KG1 (cell line): ENCODE results near the gene UAP1L1.

ENCODE experiments used
- DNase-seq: peaks from one replicate; lab custom pipeline; 2025; lab: John Stamatoyannopoulos, UW

The UAP1L1 gene

GRCh38 chr9:137075275-137075775, 2.0 kb upstream of the UAP1L1 start:
- DNase-seq = no peak

GRCh38 chr9:137076636-137077009, 694 bp upstream of the UAP1L1 start:
- no peak for DNase-seq

- DNase-seq = peak; percentile 26
Measured at GRCh38 chr9:137077758-137078693, 709 bp downstream of the UAP1L1 start.

DNA sequence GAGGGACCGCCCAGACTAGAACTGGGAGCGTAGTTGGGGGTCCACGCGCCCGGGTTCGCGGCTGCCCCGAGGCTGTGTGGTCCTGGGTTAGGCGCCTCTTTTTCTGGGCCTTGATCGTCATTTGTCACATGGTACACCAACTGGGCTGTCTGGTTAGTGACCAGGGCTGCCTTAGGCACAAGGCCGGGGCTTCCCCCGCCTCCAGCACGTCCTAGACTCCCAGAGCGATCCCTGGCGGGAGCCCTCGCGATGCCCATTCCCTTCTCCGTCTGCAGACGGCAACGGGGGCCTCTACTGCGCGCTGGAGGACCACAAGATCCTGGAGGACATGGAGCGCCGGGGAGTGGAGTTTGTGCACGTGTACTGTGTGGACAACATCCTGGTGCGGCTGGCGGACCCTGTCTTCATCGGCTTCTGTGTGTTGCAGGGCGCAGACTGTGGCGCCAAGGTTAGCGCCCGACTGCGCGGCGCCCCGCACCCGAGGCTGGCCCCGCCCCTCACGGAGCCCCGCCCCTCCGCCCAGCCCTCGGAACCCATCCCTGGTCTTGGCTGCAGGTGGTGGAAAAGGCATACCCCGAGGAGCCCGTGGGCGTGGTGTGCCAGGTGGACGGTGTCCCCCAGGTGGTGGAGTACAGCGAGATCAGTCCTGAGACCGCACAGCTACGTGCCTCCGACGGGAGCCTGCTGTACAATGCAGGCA, 1.5 kb downstream of the UAP1L1 start:
- no peak for DNase-seq

GRCh38 chr9:137079401-137079787, 2.1 kb downstream of the UAP1L1 start:
- DNase-seq = no peak

GRCh38 chr9:137080260-137081122, 3.2 kb downstream of the UAP1L1 start:
- DNase-seq = no peak

DNA sequence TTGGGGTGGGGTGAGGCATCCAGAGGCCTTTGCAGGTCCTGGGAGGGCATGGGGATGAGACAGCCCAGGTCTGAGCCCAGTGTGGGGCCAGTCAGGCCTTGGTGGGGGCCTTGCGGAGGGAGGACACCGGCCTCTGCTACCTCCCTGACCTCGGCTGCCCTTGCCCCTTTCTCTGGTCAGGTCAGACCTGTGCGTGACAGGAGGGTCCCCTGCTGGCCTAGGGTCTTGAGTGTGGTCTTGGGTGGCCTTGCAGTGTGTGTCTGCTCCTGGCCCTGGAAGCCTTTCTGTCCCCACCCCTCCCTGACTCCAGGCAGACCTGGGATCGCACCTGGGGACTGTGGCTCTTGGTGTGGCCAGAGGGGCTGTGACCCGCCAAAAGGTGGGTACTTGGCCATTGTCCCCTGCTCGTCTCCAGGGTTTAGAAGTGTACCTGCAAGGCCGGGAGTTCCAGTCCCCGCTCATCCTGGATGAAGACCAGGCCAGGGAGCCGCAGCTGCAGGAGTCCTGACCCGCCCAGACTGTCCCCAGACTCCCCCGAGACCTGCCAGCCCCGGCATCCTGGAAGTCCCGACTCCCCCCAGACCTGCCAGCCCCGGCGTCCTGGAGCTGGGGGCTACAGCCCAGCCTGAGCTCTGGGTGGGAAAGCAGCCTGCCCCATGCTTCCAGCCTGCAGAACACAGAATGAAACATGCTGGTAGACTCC, 5.1 kb downstream of the UAP1L1 start:
- DNase-seq = no peak

DNA sequence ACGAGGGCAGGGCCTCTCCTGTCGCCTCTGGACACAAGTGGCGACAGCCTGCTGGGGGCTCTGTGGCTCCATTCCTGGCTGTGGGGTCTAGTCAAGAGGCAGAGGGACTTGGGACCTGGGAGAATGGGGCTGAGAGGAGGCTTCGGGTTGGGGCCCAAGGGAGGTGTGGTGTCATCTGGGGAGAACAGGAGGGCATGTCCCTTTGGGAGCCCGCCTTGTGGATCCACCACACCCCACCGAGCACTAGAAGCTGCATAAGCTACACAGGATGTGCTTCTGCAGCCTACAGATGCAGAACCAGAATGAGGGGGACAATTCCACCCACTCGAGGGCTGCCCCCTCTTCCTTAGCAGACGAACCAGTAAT, 5.6 kb downstream of the UAP1L1 start:
- DNase-seq = no peak

DNA sequence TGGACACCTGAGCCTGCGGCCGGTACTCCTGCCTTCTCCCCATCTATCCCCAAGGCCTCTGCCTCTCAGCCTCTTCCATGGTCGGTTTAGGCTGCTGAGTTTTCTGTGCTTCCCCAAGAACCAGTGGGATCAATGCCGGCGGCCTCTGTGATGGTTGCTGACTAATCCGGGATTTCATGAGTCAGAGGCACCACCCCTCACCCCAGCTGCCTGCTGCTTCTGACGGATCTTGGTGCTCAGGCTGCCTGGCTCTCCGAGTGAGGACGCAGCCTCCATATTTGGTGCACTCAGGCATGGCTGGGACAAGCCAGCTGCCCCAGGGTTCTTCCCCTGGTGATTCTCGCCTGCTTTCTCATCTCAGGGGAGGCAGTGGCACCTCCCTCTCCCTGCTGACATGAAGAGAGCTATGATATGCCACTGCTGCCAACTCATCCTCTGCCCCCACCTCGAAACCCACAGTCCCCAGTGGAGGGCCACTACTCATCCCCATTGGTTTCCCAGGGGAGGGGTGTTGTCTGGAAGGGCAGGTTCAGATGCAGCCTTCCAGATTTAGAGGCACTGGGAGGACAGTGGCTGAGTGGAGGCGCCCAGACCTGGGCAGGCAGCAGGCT, 6.2 kb downstream of the UAP1L1 start:
- no peak for DNase-seq

DNA sequence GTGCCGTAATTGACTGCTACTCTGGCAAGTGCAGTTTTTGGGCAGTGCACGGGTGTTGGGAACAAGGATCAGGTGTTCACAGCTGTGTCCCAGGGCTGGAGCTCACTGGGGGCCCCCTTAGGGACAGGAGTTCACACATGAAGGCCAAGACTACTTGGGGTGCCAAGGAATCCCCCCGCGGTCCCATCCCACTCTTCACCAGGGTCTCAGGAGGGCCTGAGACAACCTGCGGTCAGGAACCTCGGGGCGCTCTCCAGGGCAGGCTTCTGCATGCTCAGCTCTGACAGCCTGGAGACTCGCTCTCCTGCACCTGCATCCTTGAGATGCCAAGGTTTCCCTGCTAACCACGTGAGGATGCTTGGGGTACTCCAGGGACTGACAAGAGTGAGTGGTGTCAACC, 7.2 kb downstream of the UAP1L1 start:
- DNase-seq = no peak

DNA sequence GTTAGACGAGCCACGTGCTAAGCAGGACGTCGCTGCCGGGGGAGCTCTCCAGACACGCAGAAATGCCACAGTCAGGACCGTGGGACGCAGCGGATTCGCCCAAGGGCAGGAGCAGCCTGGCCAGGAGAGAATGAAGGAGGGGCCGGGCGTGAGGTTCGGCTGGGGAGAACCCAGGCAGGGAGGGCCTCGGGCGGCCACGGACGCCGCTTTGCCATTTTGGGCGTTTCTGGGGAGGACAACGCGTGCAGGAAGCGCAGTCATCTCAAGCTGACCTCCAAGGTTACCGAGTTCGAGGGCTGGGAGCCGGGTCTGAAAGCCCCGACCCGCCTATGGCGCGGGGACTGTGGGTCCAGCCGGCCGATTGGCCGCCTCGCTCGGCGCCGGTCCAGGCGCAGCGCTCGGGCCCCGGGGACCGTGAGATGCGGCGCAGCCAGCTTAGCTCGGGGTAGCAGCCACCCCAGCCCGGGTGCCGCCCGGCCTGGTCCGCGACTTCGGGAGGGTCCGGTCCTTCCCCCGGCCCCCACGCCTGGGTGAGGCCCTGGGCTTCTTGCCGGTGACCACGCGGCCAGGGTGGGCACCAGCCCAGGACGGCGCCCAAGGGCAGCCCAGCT, 8.7 kb downstream of the UAP1L1 start:
- DNase-seq = no peak

DNA sequence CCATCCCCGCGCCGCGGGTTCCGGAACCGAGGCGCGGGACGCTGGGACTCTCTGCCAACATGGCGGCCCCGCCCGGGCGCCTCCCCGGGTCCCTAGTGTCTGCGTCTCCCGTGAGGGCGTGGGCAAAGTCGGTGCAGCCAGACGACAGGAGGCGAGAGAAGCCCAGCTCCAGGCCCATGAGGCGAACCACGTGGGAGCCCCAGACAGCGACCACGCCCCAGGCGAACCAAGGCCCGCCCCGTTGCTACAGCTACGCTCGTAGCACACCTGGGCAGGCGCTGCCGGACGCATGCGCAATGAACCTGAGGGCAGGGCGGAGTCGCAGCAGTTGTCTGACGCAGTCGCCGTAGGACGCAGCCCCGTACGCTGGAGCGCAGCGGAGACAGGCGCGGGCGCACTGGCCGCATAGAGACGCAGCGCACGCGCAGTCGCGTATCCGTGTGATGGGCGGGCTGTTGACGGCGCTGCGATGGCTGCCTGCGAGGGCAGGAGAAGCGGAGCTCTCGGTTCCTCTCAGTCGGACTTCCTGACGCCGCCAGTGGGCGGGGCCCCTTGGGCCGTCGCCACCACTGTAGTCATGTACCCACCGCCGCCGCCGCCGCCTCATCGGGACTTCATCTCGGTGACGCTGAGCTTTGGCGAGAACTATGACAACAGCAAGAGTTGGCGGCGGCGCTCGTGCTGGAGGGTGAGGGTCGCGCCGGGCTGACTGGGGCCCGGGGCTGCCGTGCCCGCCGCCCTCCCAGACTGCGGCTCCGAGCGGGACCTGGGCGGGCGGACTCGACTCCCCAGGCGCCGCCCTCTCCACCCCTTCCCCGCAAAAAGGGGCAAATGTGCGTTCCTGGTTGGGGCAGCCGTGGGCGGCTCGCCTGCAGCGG, 9.5 kb downstream of the UAP1L1 start, which contains the start of gene MAN1B1:
TSS of gene MAN1B1 (plus strand) at position 455 of the 878 bp plus-strand sequence. CDS start at position 470, 15 bp downstream.
- DNase-seq = peak; percentile 97

- no peak for DNase-seq
Measured at GRCh38 chr9:137087409-137087925, 10.2 kb downstream of the UAP1L1 start.

GRCh38 chr9:137088121-137088520, 10.8 kb downstream of the UAP1L1 start:
- no peak for DNase-seq

- no peak for DNase-seq
Measured at GRCh38 chr9:137089232-137089947, 12.1 kb downstream of the UAP1L1 start.

DNA sequence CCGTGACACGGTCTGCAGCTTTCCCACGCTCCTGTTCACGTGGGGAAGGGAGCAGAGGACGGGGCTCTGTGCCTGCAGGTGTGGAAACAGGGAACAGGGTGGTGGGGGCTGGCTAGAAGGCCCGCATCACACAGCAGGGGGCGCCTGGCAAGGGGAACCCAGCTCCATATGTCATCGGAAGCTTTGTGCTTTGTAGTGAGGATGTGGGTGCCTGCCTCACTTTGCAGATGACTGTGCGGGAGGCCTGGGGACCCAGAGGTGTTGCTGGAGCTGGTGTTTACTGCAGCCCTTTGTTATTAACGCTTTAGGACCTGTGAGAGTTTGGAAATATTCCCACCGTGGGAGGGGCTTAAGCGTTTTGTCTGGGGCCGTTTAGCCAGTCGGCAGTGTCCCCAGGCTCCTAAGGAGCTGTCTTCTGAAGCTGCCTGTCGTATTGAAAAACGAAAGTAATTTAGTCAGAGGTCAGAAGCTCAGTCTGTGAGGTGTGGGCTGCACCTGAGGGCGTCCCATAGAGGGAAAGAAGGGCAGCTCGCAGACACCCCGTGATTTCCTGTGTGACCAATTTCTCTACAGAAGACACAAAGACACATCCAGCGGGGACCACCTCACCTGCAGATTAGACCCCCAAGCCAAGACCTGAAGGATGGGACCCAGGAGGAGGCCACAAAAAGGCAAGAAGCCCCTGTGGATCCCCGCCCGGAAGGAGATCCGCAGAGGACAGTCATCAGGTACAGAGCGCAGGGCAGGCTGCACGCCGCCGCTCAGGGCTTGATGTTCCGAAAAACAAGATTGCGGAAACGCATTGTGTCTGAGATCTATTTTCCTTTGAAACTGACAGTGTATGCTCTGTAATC, 18.6 kb downstream of the UAP1L1 start:
- peak; percentile 29 for DNase-seq

DNA sequence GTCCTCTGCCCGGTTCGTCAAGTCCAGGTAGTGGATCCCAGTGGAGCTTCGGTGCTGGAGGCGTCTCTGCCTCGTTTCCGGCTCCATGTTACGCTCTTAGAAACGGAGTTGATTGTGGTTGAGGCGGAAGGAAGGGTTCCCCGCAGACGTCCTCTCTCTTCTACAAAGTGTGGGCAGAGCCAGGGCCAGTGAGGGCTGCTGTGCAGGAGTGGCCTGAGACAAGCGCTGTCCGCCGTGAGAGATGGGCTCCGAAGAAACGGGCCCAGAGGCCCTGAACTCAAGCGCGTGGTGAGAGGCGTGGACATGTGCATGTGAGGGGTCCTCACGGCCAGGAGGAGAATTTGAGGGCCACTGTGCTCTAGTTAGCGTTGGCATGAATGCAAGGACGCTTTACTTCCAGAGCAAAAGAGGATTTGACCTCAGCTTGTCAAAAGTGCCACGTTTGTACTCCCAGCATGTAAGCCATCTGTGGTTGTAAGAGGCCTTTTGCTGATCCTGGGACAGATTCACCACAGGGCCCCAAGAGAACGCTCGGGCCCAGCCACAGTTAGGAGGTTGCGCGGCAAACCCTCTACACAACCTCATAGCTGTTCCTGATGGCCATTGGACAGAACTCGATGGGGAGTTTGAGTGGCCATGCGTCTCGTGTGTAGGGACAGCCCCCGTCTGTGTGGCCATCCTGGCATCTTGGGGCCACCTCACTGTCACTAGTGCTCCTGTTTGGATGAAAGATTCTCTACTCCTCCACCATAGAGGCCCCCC, 19.6 kb downstream of the UAP1L1 start:
- DNase-seq = no peak
